HK-2 (cell line): ENCODE results near the gene DUSP11.
"Not testable (repeated sequence)": the region's sequence is repeated elsewhere in the genome, so short reads cannot be mapped to it uniquely, and the experiment has no call there.

Experiments
- DNase-seq: peaks from one replicate; pipeline ENCODE4 v3.0.0-alpha.2; 2018; ENCODE audit not compliant: unreplicated experiment

Gene DUSP11

GRCh38 chr2:73772819-73773218 is 7.1 kb downstream of the DUSP11 start:
- no peak for DNase-seq

- DNase-seq: no peak
These were observed 9.2 kb downstream of the DUSP11 start for GRCh38 chr2:73770725-73771124.

GRCh38 chr2:73766994-73767393 is 12.9 kb downstream of the DUSP11 start:
- no peak for DNase-seq

GRCh38 chr2:73766349-73766748 is 13.6 kb downstream of the DUSP11 start:
- DNase-seq: no peak

GRCh38 chr2:73764945-73765344 is 15.0 kb downstream of the DUSP11 start:
- DNase-seq: no peak

- peak; percentile 29 for DNase-seq
These were observed 17.3 kb downstream of the DUSP11 start for GRCh38 chr2:73762571-73762970.

GRCh38 chr2:73759904-73760303 is 20.0 kb downstream of the DUSP11 start:
- no peak for DNase-seq

- no peak for DNase-seq
These were observed 20.6 kb downstream of the DUSP11 start for GRCh38 chr2:73759285-73759764.

- not testable (repeated sequence) for DNase-seq
These were observed 25.6 kb downstream of the DUSP11 start for GRCh38 chr2:73754332-73754731.

GRCh38 chr2:73749314-73749713 is 30.6 kb downstream of the DUSP11 start:
- no peak for DNase-seq

GRCh38 chr2:73746877-73747208 is 33.1 kb downstream of the DUSP11 start:
- no peak for DNase-seq

- DNase-seq: no peak
These were observed 33.7 kb downstream of the DUSP11 start for GRCh38 chr2:73746015-73746876.

GRCh38 chr2:73740767-73741166 is 39.1 kb downstream of the DUSP11 start:
- DNase-seq: no peak

GRCh38 chr2:73739101-73739500 is 40.8 kb downstream of the DUSP11 start:
- no peak for DNase-seq

- DNase-seq: peak; percentile 96
These were observed 42.8 kb downstream of the DUSP11 start, which contains the start of gene TPRKB for GRCh38 chr2:73736855-73737779. TPRKB (minus strand) TSS chr2:73737345; CDS start chr2:73734569, 2,776 bp downstream.

GRCh38 chr2:73736378-73736777 is 43.5 kb downstream of the DUSP11 start:
- no peak for DNase-seq

- DNase-seq: no peak
These were observed 49.1 kb downstream of the DUSP11 start for GRCh38 chr2:73730810-73731209.

- DNase-seq: no peak
These were observed 51.2 kb downstream of the DUSP11 start for GRCh38 chr2:73728711-73729110.

GRCh38 chr2:73728043-73728442 is 51.9 kb downstream of the DUSP11 start:
- DNase-seq: no peak

GRCh38 chr2:73726657-73727056 is 53.2 kb downstream of the DUSP11 start:
- not testable (repeated sequence) for DNase-seq

GRCh38 chr2:73718851-73719621 is 60.9 kb downstream of the DUSP11 start:
- DNase-seq: no peak

- no peak for DNase-seq
These were observed 61.5 kb downstream of the DUSP11 start for GRCh38 chr2:73718421-73718820.
